ENCODE data around the gene LLCFC1. TPM values are rescaled to one million over a fixed set of nuclear protein-coding genes. Genes with fewer than 3 reads are reported as not detected.

The LLCFC1 gene
- total and polyA plus RNA-seq, 12 donors, result not detected

DNA sequence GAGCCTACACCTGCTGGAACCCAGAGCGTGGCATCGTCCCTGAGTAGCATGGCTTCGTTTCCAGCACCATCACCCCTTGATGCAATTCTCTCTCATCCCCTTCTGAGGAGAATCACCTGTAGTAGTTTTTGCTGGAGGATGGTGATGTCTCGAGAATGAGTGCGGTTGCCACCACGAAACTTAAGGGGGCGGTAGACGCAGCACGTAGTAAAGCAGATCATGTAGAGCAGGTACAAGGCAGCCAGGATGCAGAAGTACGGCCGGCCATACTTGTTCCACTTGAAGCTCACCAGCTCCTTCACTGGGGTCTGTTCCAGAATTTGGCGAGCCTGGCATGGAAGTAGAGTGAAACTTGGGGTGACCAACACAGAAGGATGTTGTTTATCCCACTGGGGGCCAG lies 13.9 kb upstream of the LLCFC1 start:
- H3K9me3 ChIP-seq (replicated peaks in 1 of 3), result no peaks in the 10 kb centered on the region
- 57 to 70% (median 63%) methylated on average over 12 of the region's 12 CpGs for WGBS, 4 donors
- no peaks in the 10 kb centered on the region for H3K36me3 ChIP-seq (replicated peaks in 1 of 2)
- TF ChIP-seq, protein P1, sequence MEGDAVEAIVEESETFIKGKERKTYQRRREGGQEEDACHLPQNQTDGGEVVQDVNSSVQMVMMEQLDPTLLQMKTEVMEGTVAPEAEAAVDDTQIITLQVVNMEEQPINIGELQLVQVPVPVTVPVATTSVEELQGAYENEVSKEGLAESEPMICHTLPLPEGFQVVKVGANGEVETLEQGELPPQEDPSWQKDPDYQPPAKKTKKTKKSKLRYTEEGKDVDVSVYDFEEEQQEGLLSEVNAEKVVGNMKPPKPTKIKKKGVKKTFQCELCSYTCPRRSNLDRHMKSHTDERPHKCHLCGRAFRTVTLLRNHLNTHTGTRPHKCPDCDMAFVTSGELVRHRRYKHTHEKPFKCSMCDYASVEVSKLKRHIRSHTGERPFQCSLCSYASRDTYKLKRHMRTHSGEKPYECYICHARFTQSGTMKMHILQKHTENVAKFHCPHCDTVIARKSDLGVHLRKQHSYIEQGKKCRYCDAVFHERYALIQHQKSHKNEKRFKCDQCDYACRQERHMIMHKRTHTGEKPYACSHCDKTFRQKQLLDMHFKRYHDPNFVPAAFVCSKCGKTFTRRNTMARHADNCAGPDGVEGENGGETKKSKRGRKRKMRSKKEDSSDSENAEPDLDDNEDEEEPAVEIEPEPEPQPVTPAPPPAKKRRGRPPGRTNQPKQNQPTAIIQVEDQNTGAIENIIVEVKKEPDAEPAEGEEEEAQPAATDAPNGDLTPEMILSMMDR (IDR thresholded peaks at IDR 0.05), result no peak
- TF ChIP-seq POLR2A (IDR thresholded peaks at IDR 0.05), result no peak
- intact Hi-C loops (cut with DNase I), result no loop called here
- DNase-seq, result no peak
- no peaks in the 10 kb centered on the region for H3K27me3 ChIP-seq
- no peak overlapping the region for H3K27ac ChIP-seq
- H3K4me1 ChIP-seq (replicated peaks in 1 of 2), result no peaks in the 10 kb centered on the region
- H3K4me3 ChIP-seq, result no peak overlapping the region

DNA sequence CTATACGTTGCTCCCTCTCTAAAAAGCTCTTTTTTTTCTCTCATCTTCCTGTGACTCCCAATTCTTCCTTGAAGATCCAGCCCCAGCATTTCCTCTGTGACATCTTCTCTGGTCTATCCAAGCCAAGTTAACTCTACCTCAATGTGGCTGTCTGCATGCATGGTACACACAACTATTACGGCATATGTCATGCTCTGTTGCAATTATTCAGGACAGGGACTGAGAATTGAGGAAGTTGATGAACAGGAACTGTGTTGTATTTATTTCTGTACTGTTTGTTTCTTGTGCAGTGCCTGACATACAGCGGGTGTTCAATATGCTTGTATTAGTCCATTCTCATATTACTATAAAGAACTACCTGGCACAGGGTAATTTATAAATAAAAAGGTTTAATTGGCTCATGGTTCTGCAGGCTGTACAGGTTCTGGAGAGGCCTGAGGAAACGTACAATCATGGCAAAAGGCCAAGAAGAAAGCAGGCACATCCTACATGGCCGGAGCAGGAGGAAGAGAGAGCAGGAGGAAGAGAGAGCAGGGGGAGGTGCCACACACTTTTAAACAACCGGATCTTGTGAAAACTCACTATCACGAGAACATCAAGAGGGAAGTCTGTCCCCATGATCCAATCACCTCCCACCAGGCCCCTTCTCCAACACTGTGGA lies 12.1 kb upstream of the LLCFC1 start:
- H3K9me3 ChIP-seq (replicated peaks in 1 of 3), result no peaks in the 10 kb centered on the region
- no peaks in the 10 kb centered on the region for H3K27me3 ChIP-seq
- intact Hi-C loops (cut with DNase I), result no loop called here
- DNase-seq, result peak in 2 of 7 donors; percentile 29 to 44
- H3K4me3 ChIP-seq, result no peak overlapping the region
- H3K4me1 ChIP-seq (replicated peaks in 1 of 2), result no peaks in the 10 kb centered on the region
- H3K36me3 ChIP-seq (replicated peaks in 1 of 2), result no peaks in the 10 kb centered on the region
- peak overlapping the region in 2 of 5 donors; percentile 40 to 54 for H3K27ac ChIP-seq
- no peak for TF ChIP-seq POLR2A (IDR thresholded peaks at IDR 0.05)
- TF ChIP-seq, protein P1 (IDR thresholded peaks at IDR 0.05), result no peak
- WGBS, 4 donors, result 44 to 60% (median 53%) methylated on average over 7 of the region's 7 CpGs

DNA sequence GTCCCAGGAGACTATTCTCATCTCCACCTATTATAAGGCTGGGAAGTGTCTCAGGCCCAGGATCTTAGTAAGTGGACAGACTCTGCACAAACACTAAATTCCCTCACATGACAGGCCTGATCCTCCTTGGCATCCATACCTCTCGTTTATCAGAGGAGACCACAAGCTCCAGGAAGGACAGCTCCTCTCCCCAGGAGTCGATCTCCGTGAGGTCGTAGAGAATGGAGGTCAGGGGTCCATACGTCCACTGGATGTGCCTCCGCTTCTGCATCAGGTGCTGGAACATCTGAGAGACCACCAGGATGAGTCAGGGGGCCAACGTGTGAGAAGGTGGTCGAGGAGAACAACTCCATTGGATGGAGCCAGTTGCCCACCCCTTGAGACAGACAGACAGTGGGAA lies 11.3 kb upstream of the LLCFC1 start:
- no peaks in the 10 kb centered on the region for H3K4me1 ChIP-seq (replicated peaks in 1 of 2)
- TF ChIP-seq, protein P1 (IDR thresholded peaks at IDR 0.05), result no peak
- TF ChIP-seq POLR2A (IDR thresholded peaks at IDR 0.05), result no peak
- H3K36me3 ChIP-seq (replicated peaks in 1 of 2), result no peaks in the 10 kb centered on the region
- DNase-seq, result no peak
- intact Hi-C loops (cut with DNase I), result no loop called here
- H3K27ac ChIP-seq, result peak overlapping the region in 2 of 5 donors; percentile 40 to 41
- no peak overlapping the region for H3K4me3 ChIP-seq
- H3K9me3 ChIP-seq (replicated peaks in 1 of 3), result no peaks in the 10 kb centered on the region
- 64 to 79% (median 71%) methylated on average over 6 to 8 of the region's 8 CpGs for WGBS, 4 donors
- H3K27me3 ChIP-seq, result no peaks in the 10 kb centered on the region

DNA sequence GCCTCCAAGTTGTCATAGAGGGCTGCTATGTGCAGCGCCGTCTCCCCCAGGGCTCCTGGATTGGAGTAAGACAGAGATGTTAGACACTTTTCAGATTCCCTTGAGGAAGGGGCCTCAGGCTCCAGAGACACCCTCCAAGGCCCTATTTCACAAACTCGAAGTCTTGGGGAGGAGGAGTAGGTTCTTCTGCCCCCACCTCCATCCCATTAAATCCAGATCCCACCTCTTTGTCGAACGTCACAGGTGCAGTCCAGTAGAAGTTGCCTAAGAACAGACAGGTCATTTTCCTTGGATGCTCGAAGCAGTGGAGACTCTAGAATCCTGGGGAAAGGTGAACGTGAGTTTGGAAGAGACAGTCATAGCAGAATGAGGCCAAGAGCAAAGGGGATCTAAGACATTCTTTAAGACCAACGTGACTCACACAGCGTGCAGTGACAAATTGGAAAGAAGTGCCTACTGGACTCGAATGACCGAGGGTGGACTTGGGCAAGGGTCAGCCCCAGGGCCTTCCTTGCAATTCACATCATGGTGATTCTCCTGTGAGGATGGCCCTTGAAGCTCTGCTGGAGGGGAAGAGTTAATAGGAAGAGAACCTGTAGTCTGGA lies 9.1 kb upstream of the LLCFC1 start:
- WGBS, 4 donors, result 79 to 87% (median 82%) methylated on average over 11 of the region's 11 CpGs
- H3K4me1 ChIP-seq (replicated peaks in 1 of 2), result no peaks in the 10 kb centered on the region
- no peak for TF ChIP-seq POLR2A (IDR thresholded peaks at IDR 0.05)
- TF ChIP-seq, protein P1 (IDR thresholded peaks at IDR 0.05), result no peak
- H3K9me3 ChIP-seq (replicated peaks in 1 of 3), result no peaks in the 10 kb centered on the region
- no peak for DNase-seq
- H3K27me3 ChIP-seq, result no peaks in the 10 kb centered on the region
- no peak overlapping the region for H3K4me3 ChIP-seq
- no peaks in the 10 kb centered on the region for H3K36me3 ChIP-seq (replicated peaks in 1 of 2)
- no peak overlapping the region for H3K27ac ChIP-seq
- intact Hi-C loops (cut with DNase I), result no loop called here

Data from adrenal gland (tissue), 12 donors.